H7 (cell line): Measurements from ENCODE around the gene SCN1A. TPM values are rescaled to one million over a fixed set of nuclear protein-coding genes. Genes with fewer than 3 reads are reported as not detected.

Experiments
- DNase-seq: peaks from one replicate; pipeline ENCODE4 v3.0.0; 2012
- H3K27me3 ChIP-seq: 2 replicates; pipeline ENCODE4 v1.6.0; 2011; ENCODE audit warnings: mild to moderate bottlenecking, low read length; ENCODE audit not compliant: control insufficient read depth, insufficient read depth
- H3K36me3 ChIP-seq: replicated peaks from 2 replicates; pipeline ENCODE4 v1.5.1; 2011; ENCODE audit warnings: low read length; ENCODE audit not compliant: control insufficient read depth, insufficient read depth
- H3K4me3 ChIP-seq: 2 replicates; pipeline ENCODE4 v1.5.1; 2011; ENCODE audit warnings: low read depth, mild to moderate bottlenecking, control low read depth, low read length, moderate library complexity; ENCODE audit not compliant: insufficient read depth
- total RNA-seq: library from RNA; depleted of rRNA; stranded (reverse); fragments of >200 nt; shearing (Covaris generic); gene quantifications from 2 replicates; pipeline ENCODE4 v1.2.3, GENCODE V29; 2014; rRNA removed

SCN1A gene
- total RNA-seq, 1 experiment from 2014 or later: 0.10 TPM

GRCh38 chr2:165953655-165954606 lies 173.9 kb downstream of the SCN1A start, which contains the start of gene TTC21B:
Gene TTC21B, minus strand, starts transcription at chr2:165953776. Its CDS starts 71 bp downstream, at chr2:165953705.
- H3K36me3 ChIP-seq: no peaks in the 10 kb centered on the region; the same call in 1 of the 2 replicates
- H3K4me3 ChIP-seq: peak within 1 kb of the TSS; percentile 71
- no peaks in the 10 kb centered on the region for H3K27me3 ChIP-seq
- DNase-seq: peak; percentile 96

- peak overlapping the region; percentile 71 for H3K4me3 ChIP-seq
Observed at GRCh38 chr2:165953306-165953654, 174.5 kb downstream of the SCN1A start.

GRCh38 chr2:165952741-165953211 lies 175.0 kb downstream of the SCN1A start:
- DNase-seq: no peak
- no peaks in the 10 kb centered on the region; the same call in 1 of the 2 replicates for H3K36me3 ChIP-seq
- no peaks in the 10 kb centered on the region for H3K27me3 ChIP-seq
- peak overlapping the region; percentile 71 for H3K4me3 ChIP-seq

More at GRCh38 chr2:165953306-165953654, 174.5 kb downstream of the SCN1A start:
- DNase-seq: no peak
- no peaks in the 10 kb centered on the region; the same call in 1 of the 2 replicates for H3K36me3 ChIP-seq
- no peaks in the 10 kb centered on the region for H3K27me3 ChIP-seq

- Histone ChIP-seq H3K36me3 (no peaks in the 10 kb centered on the region; the same call in none of the 2 replicates), H3K27me3 (no peaks in the 10 kb centered on the region), H3K4me3 (no peak overlapping the region)
- DNase-seq: no peak
Observed at GRCh38 chr2:165952085-165952484, 175.7 kb downstream of the SCN1A start.

- DNase-seq: no peak
- Histone ChIP-seq H3K4me3 (no peak overlapping the region), H3K27me3 (no peaks in the 10 kb centered on the region), H3K36me3 (no peaks in the 10 kb centered on the region; the same call in none of the 2 replicates)
Observed at GRCh38 chr2:165950438-165950837, 177.4 kb downstream of the SCN1A start.

GRCh38 chr2:165941827-165942226 lies 186.0 kb downstream of the SCN1A start:
- Histone ChIP-seq H3K36me3 (peaks cover 6% of the 10 kb centered on the region), H3K4me3 (no peak overlapping the region), H3K27me3 (no peaks in the 10 kb centered on the region)
- no peak for DNase-seq

- DNase-seq: no peak
- Histone ChIP-seq H3K36me3 (peaks cover 6% of the 10 kb centered on the region), H3K4me3 (no peak overlapping the region), H3K27me3 (no peaks in the 10 kb centered on the region)
Observed at GRCh38 chr2:165938237-165938636, 189.6 kb downstream of the SCN1A start.

Other genes with a start within 250 kb of the SCN1A start
- 22.1 and 22.5 TPM in 2 replicates for gene TTC21B, start 174.2 kb downstream of the SCN1A start, total RNA-seq
- gene SCN9A, start 247.9 kb upstream of the SCN1A start, total RNA-seq: 0.90 and 0.92 TPM in 2 replicates